GM21825 (cell line): Measurements from ENCODE around the gene RUVBL2.
A peak's percentile ranks its signal among the peaks of the same experiment; 100 is the strongest.

ENCODE experiments used
- ATAC-seq: cut with Tn5 transposase; IDR thresholded peaks from one replicate; pipeline ENCODE4 v1.9.1; 2021; ENCODE audit warnings: mild to moderate bottlenecking, moderate library complexity; ENCODE audit not compliant: unreplicated experiment

RUVBL2 gene

GRCh38 chr19:48987323-48987722, 6.4 kb upstream of the RUVBL2 start:
- no peak for ATAC-seq

DNA sequence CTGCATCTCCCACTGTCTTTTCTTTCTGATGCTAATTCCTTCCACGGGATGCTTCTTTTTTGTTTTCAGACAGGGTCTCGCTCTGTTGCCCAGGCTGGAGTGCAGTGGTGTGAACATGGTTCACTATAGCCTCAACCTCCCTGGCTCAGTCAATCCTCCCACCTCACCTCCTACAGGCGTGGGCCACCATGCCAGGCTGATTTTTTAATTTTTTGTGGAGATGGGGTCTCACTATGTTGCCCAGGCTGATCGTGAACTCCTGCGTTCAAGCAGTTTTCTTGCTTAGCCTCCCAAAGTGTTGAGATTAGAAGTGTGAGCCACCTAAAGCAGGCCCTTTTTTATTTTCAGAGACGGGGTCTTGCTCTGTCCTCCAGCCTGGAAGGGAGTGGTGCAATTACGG, 5.4 kb upstream of the RUVBL2 start:
- ATAC-seq: no peak

- no peak for ATAC-seq
Measured at GRCh38 chr19:48988860-48989259, 4.8 kb upstream of the RUVBL2 start.

GRCh38 chr19:48989701-48990291, 3.9 kb upstream of the RUVBL2 start:
- no peak for ATAC-seq

GRCh38 chr19:48990400-48990799, 3.3 kb upstream of the RUVBL2 start:
- no peak for ATAC-seq

DNA sequence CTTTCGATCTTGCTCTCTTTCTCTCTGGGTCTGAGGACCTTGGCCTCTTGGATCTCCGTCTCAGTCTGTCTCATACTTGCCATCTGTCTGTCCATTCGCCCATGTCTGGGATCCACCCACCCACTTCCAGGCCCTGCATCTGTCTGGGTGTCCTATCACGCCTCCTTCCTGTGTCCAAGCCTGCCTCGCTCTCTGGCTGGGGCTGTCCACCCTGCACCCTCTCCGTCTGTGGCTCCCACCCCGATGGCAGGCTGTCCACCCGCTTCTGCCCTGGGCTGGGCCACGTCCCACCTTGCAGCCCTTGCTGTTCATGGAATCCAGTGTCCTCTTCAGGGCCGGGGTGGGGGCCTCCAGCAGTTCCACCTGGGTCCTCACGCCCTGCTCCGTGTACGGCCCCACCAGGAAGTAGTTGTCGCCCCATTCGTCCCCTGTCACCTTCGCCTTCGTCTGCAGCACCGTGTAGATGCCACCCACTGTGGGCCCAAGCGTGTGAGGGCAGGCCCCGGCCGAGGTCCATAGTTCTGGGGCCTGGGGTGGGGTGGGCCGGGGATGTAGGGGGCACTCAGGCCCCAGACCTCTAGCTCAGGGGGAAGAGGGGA, 2.6 kb upstream of the RUVBL2 start:
- ATAC-seq: no peak

DNA sequence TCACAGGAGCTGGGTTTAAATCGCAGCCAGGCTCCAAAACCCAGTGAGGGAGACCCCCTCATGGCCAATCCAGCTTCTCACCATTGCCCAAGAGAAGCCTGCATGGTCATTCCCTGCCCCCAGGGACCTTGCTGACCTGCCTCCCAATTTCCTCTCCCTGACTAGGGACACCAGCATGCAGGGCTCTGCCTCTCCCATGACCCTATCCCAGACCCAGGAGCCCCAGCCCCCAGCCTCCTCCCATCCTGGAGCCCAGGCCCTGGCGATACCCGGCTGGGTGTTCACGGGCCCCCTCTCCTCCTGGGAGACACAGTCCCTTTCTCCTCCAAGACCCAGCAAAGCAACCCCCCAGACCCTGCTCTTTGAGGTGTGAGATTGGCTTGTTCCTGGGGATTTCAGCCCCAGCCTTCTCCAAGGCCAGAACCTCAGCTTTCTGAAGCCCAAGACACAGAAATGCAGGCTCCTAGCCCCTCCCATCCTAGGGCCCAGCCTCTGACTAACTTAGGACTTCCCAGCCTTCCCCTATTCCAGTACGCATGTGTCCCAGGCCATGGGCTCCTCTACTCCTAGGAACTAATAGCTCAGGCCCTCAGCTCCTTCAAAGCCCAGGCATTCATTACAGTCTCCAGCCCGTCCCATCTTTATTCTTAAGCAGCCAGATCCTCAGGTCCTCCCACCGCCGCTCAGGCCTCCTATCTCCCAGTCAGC, 1.7 kb upstream of the RUVBL2 start:
- no peak for ATAC-seq

DNA sequence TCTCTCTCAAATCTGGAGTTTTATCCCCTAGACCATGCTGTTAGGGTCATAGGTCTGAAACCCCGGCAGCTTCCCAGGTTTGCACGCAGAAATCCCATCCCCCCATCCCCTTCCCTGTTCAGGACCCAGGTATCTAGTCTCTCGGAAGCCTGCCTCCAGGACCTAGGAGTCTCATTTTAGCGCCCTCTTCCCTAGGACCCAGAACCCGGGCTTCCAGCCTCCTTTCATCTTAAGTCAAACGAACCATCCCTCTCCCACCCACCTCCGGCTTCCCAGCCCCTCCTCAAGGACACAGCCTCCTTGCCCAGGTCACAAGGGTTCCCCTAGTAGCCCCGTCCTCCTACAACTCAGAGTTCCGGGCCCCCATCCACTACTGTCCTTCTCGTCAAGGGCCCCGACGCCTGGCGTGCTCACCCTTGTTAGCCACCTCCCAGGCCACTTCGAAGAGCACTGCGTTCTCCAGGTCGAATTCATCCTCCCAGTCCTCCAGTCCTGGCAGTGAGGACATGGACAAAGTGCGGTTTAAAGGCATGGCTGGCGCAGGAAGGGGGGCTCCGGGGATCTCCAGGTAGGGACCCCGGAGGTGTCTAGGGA, 1.0 kb upstream of the RUVBL2 start:
- peak; percentile 1 for ATAC-seq

- ATAC-seq: no peak
Measured at GRCh38 chr19:48994035-48994386, 324 bp downstream of the RUVBL2 start.

DNA sequence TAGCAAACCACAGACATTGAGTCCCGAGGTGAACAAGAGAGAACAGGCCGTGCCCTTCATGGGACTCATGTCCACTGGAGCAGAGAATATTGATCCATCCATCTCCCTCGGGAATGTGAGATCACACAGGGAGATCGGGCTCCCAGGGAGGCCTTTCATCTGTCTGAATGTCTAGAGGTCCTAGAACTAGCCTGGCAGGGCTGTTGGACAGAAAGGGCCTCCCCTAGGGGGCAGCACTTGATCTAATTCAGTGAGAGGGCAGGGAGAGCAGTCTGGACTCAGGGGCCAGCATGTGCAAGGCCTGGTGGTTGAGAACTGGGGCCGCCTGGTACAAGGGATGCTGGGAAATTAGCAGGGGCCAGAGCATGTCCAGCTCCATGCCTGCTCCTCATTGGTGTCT, 4.3 kb downstream of the RUVBL2 start:
- ATAC-seq: no peak

GRCh38 chr19:48999481-49000325, 6.0 kb downstream of the RUVBL2 start:
- no peak for ATAC-seq

DNA sequence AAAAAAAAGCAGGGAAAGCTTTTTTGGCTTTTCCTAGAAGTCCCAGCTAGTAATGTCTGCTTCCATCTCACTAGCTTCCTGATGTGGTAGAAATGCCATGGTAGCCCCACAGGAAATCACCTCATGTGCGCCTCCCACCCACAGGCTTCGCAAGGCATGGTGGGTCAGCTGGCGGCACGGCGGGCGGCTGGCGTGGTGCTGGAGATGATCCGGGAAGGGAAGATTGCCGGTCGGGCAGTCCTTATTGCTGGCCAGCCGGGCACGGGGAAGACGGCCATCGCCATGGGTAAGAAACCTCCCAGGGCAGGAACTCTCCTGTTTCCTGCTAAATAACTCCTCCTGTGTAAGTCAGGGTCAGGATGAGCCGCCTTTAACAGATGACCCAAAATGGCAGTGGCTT, 10.4 kb downstream of the RUVBL2 start:
- no peak for ATAC-seq

DNA sequence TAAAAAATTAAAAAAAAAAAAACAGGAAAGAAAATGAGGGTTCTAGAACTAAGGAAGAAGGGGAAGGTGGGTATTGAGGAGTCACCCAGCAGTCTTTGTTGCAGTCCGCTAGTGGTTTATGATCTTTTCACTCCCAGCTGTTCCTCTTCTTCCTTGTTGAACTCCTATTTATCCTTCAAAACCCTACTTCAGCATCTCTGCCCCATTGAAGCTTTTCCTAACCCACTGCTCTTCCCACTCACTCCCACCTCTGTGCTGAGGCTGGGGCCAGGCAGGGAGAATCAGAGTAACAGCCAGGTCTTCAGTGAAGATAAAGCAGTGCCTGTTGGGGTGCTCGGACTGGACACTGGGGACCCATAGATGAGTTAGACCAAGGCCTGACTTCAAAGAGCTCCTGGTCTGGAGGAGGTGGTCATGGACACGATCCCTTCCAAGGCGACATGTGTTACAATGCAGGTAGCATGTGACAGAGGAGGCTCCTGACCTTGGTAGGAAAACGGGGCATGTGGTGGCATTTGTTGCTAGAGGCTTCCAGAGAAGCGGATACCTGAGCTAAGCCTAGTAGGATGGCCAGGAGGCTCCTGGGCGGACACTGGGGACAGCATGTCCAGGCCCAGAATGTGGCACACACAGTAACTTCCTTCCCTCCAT, 11.4 kb downstream of the RUVBL2 start:
- no peak for ATAC-seq

GRCh38 chr19:49006905-49007304, 13.2 kb downstream of the RUVBL2 start:
- no peak for ATAC-seq

DNA sequence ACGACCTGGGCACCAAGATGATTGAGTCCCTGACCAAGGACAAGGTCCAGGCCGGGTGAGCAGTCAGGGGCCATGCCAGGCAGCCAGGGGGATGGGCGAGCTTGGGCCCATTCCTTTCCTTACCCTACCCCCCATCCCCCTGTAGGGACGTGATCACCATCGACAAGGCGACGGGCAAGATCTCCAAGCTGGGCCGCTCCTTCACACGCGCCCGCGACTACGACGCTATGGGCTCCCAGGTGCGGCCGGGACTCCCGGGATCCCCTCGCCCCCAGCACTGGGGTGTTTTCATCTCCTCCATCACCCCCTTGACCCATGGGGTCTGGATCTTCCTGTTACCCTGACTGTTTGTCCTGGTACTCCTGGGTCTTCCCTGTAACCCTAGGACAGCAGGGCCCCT, 16.1 kb downstream of the RUVBL2 start:
- ATAC-seq: no peak

- ATAC-seq: no peak
Measured at GRCh38 chr19:49010453-49010852, 16.8 kb downstream of the RUVBL2 start.

DNA sequence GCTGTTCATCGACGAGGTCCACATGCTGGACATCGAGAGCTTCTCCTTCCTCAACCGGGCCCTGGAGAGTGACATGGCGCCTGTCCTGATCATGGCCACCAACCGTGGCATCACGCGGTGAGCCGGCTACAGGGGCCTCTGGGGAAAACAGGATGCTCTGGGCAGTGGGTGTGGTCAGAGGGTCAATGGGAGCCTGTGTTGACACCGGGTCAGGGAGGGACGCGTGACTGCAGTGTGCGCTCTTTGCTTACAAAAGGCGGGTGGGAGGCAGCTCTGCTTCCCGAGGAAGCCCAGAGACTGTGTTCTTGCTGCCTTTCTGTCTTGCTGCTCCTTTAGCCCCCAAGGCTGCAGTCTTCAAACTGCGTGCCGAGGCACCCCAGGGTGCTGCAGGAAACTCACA, 17.5 kb downstream of the RUVBL2 start:
- ATAC-seq: no peak

GRCh38 chr19:49014123-49014869, 20.6 kb downstream of the RUVBL2 start:
- no peak for ATAC-seq

GRCh38 chr19:49014870-49015255, 21.2 kb downstream of the RUVBL2 start:
- no peak for ATAC-seq
